Epithelial cell of prostate (primary cell): ENCODE measurements around the gene GLP1R.

Source experiments
- DNase-seq: peaks from one replicate; pipeline ENCODE4 v3.0.0-alpha.2; 2011; ENCODE audit warnings: low read depth, low spot score
- H3K27ac ChIP-seq: fragments of 450-650 bp; 2 replicates; pipeline ENCODE4 v1.5.1; 2017; ENCODE audit warnings: mild to moderate bottlenecking

GLP1R gene

DNA sequence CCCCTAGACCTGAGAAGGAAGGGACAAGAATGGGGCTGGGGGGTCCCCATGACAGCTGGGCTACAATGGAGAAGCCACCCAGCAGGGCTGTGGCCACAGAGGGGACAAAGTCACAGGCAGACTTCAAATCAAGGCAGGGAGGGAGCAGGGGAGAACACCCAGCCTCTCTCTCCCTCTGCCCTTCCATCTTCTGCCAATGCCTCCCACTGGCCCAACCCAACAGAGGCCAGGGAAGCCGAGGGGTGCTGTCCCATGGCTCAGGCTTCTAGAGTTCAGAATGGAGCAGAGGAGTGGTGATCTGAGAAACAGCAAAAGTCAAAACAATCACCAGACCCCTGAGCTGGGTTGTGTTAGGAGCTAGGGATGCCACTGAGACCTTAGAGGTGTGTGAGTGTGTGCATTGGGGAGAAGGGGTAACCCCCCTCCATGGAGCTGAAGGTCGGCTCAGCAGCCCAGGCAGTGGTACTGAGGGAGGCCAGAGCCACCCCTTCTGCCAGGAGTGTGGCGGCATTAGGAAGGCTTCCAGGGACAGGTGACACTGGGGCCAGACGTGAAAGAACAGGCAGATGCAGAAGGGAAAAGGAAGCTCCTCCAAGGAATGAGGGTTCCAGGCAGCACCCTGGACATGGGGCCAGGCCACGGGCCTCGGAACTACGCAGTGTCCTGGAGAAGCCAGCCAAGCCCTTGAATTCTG lies 12.0 kb downstream of the GLP1R start:
- DNase-seq, result no peak
- H3K27ac ChIP-seq, result no peak overlapping the region

DNA sequence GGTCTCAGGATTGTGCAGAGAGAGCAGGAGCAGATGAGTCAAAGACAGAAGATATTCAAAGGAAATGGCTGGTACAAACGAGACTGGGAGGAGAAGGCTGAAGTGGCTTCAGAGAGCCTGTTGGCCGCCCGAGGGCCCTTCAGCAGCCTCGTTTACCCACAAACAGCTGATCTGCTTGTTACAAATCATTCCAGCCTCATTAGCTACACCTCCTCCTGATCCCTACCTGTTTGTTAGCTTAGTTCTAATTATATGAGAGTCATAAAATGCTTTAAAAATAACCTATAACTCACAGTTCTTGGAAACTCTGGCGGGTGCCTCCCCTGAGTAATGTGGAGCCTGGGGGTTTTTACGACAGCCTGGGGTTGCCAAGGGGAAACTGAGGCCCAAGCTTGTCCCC lies 12.6 kb downstream of the GLP1R start:
- DNase-seq, result no peak
- no peak overlapping the region for H3K27ac ChIP-seq

DNA sequence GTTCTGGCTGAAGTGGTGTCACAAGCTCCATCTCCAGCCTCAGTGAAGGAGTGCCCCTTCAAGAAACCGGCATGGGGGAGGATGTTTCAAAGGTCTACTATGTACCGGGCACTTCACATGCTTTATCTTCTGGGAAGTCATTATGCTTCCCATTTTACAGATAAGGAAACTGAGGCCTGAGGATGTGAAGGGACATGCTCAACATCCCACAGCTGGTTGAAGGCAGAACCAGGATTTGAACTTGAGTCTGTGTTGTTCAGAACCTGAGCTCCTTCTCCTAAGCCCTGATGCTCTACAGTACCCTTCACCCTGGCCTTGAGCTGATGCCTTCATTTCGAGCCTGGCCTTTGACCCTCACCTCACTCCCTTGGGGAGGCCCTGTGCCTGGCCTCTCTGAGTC lies 13.0 kb downstream of the GLP1R start:
- no peak for DNase-seq
- no peak overlapping the region for H3K27ac ChIP-seq

DNA sequence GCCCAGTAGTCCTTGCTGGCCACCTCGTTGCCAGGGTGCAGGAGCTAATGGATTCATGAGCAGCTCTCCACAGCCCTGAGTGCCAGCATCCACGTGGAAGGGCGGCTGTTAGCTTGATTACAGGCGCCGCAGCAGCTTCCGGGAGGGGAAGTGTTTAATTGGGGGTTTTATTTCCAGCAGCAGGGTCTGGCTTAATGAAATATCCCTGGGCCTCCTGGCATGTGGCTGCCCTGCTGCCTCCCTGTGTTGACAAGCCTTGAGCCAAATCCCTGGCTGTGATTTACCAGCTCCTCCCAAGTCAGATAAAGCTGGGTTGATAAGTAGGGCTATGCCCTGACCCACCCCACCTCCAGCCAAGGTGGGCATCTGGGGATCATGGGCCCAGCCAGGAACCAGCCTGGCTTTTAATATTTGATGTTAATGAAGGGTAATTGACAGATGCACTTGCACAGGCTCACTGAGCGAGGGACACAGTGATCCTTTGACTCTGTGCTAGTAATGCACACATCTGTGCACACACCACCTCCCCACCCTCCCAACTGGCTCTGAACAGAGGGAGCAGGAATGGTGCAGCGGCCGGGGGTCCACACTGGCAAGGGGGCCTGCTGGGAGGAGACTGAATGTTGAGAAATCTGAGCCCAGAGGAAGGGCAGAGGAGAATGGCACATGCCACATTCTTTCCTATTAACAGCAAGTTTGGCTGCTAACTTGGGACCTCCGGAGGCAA lies 13.6 kb downstream of the GLP1R start:
- H3K27ac ChIP-seq, result no peak overlapping the region
- DNase-seq, result no peak

DNA sequence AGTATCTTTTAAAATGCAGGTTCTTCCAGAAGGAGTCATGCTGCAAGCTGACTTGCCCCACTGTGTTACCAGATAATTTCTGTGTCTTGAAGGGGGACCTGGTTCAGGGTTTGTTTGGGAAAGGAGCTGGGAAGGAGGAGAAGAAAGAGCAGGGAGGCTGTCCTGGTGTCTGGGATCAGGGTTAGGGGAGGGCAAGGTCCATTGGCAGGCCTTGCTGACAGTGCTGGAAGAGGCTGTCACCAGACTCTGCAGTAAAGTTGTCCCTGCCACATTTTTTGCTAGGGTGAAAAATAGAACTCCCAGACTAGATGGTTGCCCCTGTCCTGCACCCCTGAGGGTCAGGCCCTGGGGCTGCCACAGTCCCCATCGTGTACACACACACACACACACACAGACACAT lies 14.9 kb downstream of the GLP1R start:
- DNase-seq, result no peak
- no peak overlapping the region for H3K27ac ChIP-seq

DNA sequence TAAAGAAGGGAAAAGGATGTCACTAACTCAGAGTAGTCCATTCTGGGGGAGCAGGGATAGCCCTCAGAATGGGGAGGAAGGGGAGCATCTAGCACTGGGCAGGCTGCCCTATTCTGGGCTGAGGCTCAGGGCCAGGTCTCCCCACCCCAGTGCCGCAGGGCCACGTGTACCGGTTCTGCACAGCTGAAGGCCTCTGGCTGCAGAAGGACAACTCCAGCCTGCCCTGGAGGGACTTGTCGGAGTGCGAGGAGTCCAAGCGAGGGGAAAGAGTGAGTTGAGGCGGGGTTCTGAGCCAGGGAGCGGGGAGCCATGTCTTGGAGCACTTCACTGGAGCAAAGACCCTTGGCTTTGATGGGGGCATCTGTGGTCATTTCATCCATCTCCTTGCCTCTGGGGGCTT lies 17.0 kb downstream of the GLP1R start:
- H3K27ac ChIP-seq, result no peak overlapping the region
- DNase-seq, result no peak

DNA sequence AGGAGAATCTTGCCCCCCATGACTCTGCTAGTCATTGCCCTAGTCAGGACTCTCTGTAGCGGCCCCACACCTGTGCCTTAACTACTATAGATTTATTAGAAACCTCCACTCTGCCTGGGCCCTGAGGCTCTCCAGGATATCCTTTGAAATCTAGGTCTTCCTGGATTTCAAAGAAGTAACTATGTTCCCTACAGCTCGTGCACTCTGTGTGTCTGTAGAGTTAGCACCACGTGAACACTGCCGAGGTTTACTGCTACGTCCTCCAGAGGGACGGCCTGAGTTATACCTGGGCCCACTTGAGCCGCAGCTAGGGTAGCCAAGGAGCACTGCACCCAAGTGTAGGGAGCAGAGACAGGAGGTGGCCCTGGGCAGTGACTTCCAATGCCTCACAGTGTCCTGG lies 19.8 kb downstream of the GLP1R start:
- no peak for DNase-seq
- no peak overlapping the region for H3K27ac ChIP-seq

DNA sequence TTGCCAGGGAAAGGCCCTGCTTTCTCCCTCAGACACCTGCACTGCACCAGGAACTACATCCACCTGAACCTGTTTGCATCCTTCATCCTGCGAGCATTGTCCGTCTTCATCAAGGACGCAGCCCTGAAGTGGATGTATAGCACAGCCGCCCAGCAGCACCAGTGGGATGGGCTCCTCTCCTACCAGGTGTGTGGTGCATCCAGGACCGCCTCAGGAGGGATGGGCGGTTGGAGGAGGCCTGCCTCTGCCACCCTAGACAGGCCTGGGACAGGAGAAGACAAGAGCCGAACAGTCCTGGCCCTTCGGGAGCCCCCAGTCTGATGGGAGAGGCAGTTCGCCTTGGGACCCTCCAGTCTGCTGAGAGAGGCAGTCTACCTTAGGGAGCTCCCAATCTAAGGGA lies 24.2 kb downstream of the GLP1R start:
- DNase-seq, result no peak
- H3K27ac ChIP-seq, result no peak overlapping the region

DNA sequence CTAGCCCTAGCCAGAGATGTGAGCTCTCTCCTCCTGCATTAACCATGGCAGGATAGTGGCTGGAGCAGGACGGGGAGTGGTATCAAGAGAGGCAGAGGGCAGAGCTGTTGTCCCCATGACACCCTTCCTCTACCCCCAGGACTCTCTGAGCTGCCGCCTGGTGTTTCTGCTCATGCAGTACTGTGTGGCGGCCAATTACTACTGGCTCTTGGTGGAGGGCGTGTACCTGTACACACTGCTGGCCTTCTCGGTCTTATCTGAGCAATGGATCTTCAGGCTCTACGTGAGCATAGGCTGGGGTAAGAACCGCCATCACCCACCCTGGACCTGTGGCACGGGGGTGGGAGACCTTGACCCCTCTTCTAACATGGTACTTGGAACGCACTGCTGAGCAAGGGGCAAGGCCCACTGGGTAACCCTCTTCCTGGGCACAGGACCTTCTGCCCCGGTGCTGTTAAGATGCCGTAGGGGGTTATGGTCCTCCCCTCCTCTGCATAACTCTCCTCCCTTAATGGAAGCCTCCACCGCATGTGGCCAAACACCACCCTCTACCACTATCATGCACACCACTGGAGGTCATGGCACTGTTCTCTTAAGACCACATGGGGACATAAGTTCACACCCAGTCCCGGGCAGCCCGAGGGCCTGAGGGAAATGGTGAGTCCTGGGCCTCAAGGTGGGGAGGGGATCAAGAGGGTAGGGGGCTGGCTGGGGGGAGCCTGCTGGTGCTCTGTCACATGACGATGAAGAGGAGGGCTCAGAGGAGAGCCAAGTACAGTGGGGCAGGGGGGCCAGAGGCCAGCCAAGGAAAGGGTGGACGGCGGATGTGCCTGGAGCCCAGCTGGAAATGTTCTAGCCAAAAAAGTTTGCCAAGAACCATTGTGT lies 25.1 kb downstream of the GLP1R start:
- H3K27ac ChIP-seq, result no peak overlapping the region
- DNase-seq, result no peak

DNA sequence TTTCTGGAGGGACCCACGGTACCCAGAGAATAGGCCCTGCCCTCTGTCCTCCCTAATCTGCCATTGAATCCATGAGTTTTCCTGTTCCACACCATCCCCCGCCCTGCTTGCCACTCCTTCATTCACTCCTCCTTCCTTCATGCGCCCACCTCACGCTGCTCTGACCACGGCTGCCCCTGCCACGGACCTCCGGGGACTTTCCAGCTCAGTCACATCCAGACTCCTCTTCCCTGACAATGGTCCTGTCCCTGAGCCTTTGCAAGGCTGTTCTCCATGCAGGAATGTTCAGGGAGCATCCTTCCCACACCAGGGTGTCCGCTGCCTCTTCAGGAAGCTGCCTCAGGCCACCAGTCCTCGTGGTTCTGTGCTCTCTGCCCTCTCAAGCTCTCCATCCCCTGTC lies 25.9 kb downstream of the GLP1R start:
- DNase-seq, result no peak

DNA sequence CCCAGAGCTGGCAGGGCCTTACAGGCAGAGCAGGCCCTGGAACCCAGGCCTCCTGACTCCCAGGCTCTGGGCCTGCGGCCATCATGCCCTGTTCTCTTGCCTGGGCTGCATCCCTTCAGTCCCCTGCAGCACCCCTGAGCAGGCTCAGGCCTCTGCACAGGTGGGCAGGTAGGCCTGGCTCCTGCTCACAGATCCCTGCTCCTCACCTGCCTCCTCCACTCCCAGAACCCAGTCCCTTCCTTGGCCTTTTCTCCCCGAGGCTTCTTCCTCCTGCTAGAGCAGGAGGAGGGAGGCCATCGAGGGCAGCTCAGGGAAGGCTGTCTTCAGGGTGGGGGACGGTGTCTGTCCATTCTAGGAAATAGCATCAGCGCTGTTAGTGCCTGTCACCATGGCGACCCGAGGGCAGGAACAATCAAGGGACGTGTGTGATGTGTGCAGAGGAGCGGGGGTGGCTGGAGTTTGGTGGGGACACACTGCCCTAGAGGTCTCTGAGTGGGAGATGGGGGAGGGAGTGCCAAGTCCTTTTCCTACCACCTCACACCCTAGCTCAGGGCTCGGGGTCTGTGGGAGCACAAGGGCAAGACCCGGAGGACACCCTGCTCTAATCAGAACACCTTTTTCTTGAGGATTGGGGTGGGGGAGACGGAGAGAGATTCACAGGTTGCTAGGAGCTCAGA lies 26.6 kb downstream of the GLP1R start:
- DNase-seq, result no peak
- H3K27ac ChIP-seq, result no peak overlapping the region

More for the DNA sequence above, 25.9 kb downstream of the GLP1R start:
- no peak overlapping the region for H3K27ac ChIP-seq

DNA sequence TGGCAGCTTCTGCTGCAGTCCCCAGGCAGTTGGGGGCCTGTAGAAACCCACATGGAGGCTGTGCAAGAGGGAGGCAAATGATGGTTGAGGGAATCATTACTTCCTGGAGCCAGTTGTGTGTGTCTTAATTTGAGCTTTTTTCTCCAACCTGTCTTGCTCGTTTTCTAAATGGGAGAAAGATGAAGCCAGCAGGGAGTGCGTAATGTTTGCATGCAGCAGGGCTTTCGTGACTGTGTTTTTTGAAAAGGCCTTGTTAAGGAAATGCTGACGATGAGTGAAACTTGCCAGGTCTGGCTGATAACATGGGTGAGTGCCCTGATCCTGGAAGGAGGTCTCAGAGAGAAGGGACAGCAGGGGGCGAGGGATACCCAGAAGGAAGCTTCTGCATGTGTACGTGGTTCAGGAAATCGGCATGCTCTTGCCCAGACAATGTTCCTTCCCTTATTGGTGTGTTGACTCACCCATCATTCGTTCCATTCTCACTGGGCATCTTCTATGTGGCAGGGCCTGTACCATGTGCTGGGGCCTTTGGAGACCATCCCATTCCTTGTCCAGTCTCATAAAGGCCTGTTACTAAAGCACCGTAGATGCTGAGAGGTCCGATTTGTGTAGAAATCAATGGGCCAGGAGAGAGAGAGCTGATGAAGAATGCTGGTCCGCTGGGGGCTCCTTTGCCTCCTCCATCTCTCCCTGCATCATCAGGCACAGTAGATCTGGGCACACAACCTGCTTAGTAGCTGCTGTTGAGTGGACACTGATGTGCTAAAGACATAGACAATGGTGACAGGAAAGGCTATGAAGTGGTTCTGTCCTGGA lies 27.4 kb downstream of the GLP1R start:
- no peak for DNase-seq
- H3K27ac ChIP-seq, result no peak overlapping the region

DNA sequence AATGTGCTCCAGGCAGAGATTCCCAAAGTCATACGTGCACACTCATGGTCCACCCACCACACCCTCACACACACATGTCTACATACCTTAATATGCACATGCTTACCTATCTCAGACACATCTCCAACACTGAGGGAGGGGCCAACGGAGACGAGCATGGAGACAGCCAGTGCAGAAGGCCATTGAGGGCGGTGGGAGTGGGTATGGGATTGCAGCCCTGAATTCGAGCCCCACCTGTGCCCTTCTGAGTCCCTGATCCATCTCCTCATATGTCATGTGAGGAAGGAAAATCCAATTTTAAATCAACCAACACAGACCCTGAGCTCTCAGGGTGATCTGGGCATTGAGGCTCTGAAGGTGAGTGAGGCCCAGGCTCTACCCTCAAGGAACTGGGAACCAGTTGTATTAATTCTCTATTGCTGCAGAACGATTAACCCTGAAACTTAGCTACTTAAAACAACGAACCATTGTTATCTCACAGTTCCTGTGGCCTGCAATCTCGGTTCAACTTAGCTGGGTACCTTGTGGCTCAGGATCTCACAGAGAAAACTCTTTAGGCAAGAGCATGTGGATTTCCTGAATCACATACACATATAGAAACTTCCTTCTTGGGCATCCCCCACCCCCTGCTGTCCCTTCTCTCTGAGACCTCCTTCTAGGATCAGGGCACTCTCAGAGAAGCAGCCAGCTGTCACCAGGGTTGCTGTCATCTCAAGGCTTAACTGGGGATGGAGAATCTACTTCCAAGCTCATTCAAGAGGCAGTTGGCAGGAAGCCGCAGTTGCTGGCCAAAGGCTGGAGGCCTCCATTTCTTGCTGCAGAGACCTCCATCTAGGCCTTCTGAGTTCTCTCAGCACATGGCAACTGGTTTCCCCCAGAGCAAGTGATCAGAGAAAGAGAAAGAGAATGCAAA lies 28.3 kb downstream of the GLP1R start:
- H3K27ac ChIP-seq, result no peak overlapping the region
- DNase-seq, result no peak

DNA sequence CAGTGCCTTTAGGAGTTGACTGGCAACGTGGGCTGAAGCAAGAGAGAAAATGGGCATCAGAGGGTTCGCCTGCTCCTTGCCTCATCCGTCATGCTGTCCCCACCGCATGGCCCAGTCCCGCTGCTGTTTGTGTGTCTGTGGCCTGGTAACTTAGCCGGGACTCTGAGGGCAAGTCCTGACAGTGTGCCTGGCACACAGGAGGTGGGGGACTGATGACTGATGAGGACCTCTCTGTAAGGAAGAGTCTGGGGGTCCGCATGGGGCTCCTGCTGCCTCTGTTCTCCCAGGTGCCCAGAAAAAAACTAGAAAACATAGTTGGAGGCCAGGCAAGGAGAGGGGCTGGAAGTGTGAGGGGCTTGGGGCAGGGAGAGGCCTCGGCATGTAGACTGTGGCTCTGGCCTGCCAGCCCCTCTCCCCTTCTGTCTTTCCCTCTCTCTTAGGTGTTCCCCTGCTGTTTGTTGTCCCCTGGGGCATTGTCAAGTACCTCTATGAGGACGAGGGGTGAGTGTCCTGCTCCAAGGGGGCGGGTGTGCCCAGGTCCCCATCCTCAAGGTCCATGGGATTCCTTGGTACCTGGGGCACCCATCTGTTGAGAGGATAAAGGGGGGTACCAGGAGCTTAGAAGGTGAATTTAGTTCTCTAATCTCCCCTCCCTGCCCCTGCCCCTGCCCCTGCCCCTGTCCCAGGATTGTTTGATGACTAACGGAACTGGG lies 29.5 kb downstream of the GLP1R start:
- H3K27ac ChIP-seq, result no peak overlapping the region
- no peak for DNase-seq

DNA sequence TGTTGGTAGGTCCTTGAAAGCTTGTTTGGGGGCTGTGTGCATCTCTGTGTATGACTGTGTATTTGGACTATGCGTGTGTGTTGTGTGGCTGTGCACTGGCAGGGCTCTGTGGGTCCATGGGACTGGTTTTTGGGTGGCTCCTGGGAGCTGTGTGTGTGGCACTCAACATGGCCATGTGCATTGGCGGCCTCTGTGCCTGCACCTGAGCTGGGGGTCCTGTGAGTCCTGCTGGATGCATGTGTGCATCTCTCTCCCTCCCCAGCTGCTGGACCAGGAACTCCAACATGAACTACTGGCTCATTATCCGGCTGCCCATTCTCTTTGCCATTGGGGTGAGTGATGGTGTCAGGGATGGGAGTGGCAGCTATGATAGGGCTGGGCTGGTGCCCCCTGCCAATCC lies 30.1 kb downstream of the GLP1R start:
- no peak for DNase-seq
- no peak overlapping the region for H3K27ac ChIP-seq

DNA sequence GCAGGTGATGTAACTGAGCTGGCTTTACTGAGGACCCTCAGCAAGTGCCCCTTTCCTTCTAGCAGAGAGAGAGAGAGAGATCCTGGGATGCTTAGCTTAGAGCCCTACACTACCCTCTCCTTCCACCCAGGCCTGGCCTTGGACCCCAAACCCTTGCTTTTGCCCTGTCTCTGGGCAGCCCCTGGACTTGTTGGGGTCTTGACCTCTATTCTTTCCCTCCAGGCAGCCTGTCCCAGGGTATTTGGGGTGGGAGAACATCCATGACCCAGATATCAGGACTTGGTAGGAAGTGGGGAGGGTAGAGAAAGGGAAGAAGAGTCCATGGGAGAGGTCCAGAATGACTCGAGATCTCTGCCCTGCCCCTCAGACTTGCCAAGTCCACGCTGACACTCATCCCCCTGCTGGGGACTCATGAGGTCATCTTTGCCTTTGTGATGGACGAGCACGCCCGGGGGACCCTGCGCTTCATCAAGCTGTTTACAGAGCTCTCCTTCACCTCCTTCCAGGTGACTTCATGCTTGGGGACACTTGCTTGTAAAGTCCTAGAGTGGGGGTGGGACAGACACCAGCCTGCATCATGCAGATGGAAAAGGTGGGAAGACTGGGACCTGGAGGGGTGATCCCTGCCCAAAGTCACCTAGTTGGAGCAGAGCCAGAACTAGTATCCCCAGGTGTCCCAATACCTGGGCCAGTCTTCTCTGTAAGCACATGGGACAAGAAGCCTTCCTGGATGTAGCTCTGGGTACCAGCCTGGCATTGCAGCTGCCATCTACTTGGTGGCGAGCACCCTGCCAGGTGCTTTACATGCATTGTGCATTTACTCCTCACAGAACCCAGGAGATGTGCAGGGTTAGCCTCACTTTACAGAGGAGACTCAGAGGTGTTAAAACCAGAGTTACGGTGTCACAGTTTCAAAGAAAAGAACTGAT lies 30.9 kb downstream of the GLP1R start:
- H3K27ac ChIP-seq, result no peak overlapping the region

DNA sequence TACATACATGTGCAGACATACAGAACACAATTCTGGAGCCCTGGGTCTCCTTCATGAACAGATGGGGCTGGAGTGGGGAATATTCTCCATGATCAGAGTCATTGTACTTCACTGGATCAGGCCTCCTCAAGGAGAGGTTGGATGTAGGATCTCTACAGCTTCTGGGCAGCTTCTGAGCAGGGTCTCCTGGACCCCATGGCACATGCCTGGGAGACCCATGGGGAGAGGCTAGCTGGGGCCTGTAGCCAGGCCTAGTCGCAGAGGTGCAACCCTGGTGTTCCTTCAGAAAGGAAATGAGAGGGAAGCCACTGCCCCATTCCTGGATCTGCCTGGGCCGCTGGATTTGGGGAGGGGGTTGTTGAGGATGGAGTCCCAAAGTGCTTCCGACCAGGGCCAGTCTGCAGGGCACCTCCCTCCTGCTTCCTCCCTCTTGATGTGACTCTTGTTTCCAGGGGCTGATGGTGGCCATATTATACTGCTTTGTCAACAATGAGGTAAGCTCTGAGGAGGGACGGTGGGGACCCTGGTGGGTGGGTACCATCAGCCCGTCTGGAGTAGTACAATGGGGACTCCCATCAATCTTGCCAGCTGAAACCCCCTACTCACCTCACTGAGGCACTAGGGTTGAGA lies 31.8 kb downstream of the GLP1R start:
- DNase-seq, result no peak
- H3K27ac ChIP-seq, result no peak overlapping the region

More for the DNA sequence above, 30.9 kb downstream of the GLP1R start:
- DNase-seq, result no peak
